Right atrium auricular region (tissue), 2 donors: ENCODE data around the gene INSM1. TPM values are rescaled to one million over a fixed set of nuclear protein-coding genes. Genes with fewer than 3 reads are reported as not detected.

Experiments used
- DNase-seq: peaks from one replicate; pipeline ENCODE4 v3.0.0-alpha.2; 2019; ENCODE audit warnings: low spot score
- H3K27ac ChIP-seq, 2 donors: fragments of 200-600 bp; sonication (generic); 1 replicate in 1 of 2; 2 replicates in 1 of 2; pipeline ENCODE4 v1.5.1; 2016 to 2019
- H3K27me3 ChIP-seq, 2 donors: fragments of 200-600 bp; sonication (generic); one replicate each; pipeline versions ENCODE4 v1.5.1 to v1.6.0; 2017 to 2019
- H3K36me3 ChIP-seq: fragments of 200-600 bp; sonication (generic); one replicate; pipeline ENCODE4 v1.5.1; 2016
- H3K4me1 ChIP-seq, 2 donors: fragments of 200-600 bp; sonication (generic); one replicate each; pipeline versions ENCODE4 v1.5.1 to v1.6.0; 2017 to 2019
- H3K4me3 ChIP-seq, 2 donors: fragments of 200-600 bp; sonication (generic); 1 replicate in 1 of 2; 2 replicates in 1 of 2; pipeline ENCODE4 v1.5.1; 2017 to 2019; ENCODE audit warnings: mild to moderate bottlenecking in 1 of 2, moderate library complexity in 1 of 2
- H3K9me3 ChIP-seq, 2 donors: fragments of 200-600 bp; sonication (generic); one replicate each; pipeline ENCODE4 v1.5.1; 2019
- total RNA-seq, 2 donors: library from RNA; depleted of rRNA; stranded (reverse); fragments of >200 nt; gene quantifications; one replicate each; pipeline ENCODE4 v1.1.0, GENCODE V29; 2016
- TF ChIP-seq, protein P1 (sequence below), 2 donors: fragments of 200-600 bp; sonication (generic); IDR thresholded peaks; one replicate each; pipeline ENCODE4 v1.5.1; 2019; ENCODE audit warnings: antibody characterized with exemption in 2 of 2

Gene INSM1
- total RNA-seq, 2 donors from 2014 or later, result not detected

DNA sequence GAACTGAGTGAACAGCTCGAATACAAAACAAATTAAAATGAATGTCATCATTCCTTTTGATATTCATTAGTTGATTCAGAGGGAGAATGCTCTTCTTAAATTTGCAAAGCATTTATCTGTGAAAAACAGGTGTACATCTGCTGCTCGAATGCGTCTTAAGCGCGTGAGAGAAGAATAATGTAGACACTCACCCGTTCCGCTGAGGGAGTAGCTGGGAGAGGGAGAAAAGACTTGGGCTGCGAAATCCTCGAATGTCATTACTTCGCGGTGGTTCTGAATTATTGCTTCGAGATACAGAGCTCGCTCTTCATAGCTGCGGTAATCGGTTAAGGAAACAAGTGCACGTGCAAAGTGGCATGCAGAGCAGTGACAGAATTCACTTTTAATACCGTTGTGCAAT lies 43.9 kb downstream of the INSM1 start:
- H3K27ac ChIP-seq, result no peak overlapping the region
- no peaks in the 10 kb centered on the region for H3K27me3 ChIP-seq
- TF ChIP-seq, protein P1, sequence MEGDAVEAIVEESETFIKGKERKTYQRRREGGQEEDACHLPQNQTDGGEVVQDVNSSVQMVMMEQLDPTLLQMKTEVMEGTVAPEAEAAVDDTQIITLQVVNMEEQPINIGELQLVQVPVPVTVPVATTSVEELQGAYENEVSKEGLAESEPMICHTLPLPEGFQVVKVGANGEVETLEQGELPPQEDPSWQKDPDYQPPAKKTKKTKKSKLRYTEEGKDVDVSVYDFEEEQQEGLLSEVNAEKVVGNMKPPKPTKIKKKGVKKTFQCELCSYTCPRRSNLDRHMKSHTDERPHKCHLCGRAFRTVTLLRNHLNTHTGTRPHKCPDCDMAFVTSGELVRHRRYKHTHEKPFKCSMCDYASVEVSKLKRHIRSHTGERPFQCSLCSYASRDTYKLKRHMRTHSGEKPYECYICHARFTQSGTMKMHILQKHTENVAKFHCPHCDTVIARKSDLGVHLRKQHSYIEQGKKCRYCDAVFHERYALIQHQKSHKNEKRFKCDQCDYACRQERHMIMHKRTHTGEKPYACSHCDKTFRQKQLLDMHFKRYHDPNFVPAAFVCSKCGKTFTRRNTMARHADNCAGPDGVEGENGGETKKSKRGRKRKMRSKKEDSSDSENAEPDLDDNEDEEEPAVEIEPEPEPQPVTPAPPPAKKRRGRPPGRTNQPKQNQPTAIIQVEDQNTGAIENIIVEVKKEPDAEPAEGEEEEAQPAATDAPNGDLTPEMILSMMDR (IDR thresholded peaks at IDR 0.05), result no peak
- H3K4me1 ChIP-seq, result peaks cover 0 to 14% of the 10 kb centered on the region in 2 donors
- H3K36me3 ChIP-seq, result no peaks in the 10 kb centered on the region
- DNase-seq, result no peak
- no peak overlapping the region for H3K4me3 ChIP-seq
- H3K9me3 ChIP-seq, result no peaks in the 10 kb centered on the region

DNA sequence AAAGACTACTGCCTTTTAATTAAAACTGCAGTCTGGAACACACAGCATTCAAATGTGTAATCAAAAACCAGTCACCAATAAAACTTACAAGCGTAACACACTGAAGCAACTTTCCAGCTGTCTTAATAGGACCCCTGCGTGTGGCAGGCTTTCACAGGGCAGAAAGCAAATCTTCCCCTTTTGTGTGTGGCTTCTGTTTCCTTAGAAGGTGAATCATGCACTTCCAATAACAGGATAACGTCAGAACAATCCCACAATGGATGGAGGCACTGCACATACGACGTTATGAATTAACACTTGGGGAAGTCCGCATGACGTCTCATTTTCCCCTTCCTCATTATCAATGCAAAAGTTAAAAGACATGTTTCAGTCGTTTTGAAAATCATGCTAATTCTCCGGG lies 44.8 kb downstream of the INSM1 start:
- H3K4me1 ChIP-seq, result peaks cover 0 to 14% of the 10 kb centered on the region in 2 donors
- no peaks in the 10 kb centered on the region for H3K27me3 ChIP-seq
- H3K4me3 ChIP-seq, result no peak overlapping the region
- DNase-seq, result no peak
- no peaks in the 10 kb centered on the region for H3K9me3 ChIP-seq
- H3K36me3 ChIP-seq, result no peaks in the 10 kb centered on the region
- TF ChIP-seq, protein P1 (IDR thresholded peaks at IDR 0.05), result no peak
- H3K27ac ChIP-seq, result no peak overlapping the region

- Histone ChIP-seq H3K4me3 (no peak overlapping the region), H3K27ac (no peak overlapping the region), H3K4me1 (peaks cover 0 to 14% of the 10 kb centered on the region in 2 donors), H3K36me3 (no peaks in the 10 kb centered on the region), H3K9me3 (no peaks in the 10 kb centered on the region), H3K27me3 (no peaks in the 10 kb centered on the region)
- DNase-seq, result no peak
- TF ChIP-seq, protein P1 (IDR thresholded peaks at IDR 0.05), result no peak
These were observed 45.9 kb downstream of the INSM1 start for GRCh38 chr20:20413810-20414281.

DNA sequence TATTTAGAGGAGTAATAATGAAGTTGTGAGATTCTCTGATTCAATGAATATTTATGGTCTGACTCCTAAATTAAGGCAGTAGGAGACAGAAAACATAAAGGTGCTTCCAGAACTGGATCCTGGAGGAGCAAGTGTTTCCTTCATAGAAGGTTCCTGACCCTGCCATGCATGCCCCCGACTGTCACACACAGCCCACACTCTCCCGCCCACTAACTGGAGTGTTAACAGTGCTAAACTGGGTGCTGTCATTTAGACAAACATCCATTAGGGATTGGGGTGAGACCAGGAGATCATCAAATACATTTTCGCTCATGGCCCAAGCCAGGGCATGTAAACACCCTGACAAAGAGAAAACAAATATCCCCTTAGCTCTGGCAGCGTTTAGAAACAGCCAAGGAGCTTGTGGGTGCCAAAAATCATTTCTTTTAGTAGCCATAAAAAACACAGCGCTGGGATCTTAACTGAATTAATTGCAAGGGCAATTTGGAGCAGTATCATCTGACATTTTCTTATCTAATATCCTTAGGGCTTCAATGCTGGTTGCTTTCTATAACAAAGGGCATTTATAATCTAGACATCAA lies 46.8 kb downstream of the INSM1 start:
- Histone ChIP-seq H3K4me3 (no peak overlapping the region), H3K36me3 (no peaks in the 10 kb centered on the region), H3K9me3 (no peaks in the 10 kb centered on the region), H3K27me3 (no peaks in the 10 kb centered on the region), H3K4me1 (peaks cover 0 to 14% of the 10 kb centered on the region in 2 donors), H3K27ac (no peak overlapping the region)
- DNase-seq, result no peak
- TF ChIP-seq, protein P1 (IDR thresholded peaks at IDR 0.05), result no peak

DNA sequence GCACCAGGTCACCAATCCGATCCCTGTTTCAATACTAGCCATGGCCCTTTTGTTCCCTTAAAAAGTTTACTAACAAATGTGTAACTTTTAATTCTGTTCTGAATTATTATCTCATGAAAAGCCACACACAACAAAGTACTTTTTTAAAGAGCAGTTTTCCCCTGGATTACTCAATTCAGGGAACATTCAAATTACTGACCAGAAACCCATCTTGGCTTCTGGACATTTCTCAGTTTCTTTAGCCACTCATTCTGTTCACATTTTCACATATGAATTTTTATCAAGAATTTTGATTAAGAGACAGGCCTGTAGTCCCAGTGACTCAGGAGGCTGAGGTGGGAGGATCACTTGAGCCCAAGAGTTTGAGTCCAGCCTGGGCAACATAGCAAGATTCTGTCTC lies 47.4 kb downstream of the INSM1 start:
- no peak for DNase-seq
- H3K9me3 ChIP-seq, result no peaks in the 10 kb centered on the region

More for the DNA sequence above, 47.4 kb downstream of the INSM1 start:
- Histone ChIP-seq H3K4me3 (no peak overlapping the region), H3K27ac (no peak overlapping the region), H3K36me3 (no peaks in the 10 kb centered on the region), H3K4me1 (peaks cover 0 to 10% of the 10 kb centered on the region in 2 donors), H3K27me3 (no peaks in the 10 kb centered on the region)
- TF ChIP-seq, protein P1 (IDR thresholded peaks at IDR 0.05), result no peak
